ENCODE results near the gene SLC7A4.

SLC7A4 gene

DNA sequence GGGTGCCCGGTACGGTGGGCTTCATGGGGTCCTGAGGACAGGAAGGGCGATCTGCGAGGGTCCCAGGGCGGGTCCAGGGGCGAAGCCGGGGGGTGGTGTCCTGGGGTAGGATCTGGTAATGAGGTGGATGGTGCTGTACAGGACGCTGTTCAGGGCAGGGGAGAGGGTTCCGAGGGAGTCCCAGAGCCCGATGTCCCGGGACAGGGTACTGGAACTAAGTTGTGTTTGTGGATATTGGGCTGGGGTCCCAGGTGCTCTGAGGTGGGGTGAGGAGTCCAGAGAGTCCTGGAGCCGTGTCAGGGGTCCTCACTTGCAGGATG lies 49.8 kb downstream of the SLC7A4 start:
- DNase-seq, result no peak

DNA sequence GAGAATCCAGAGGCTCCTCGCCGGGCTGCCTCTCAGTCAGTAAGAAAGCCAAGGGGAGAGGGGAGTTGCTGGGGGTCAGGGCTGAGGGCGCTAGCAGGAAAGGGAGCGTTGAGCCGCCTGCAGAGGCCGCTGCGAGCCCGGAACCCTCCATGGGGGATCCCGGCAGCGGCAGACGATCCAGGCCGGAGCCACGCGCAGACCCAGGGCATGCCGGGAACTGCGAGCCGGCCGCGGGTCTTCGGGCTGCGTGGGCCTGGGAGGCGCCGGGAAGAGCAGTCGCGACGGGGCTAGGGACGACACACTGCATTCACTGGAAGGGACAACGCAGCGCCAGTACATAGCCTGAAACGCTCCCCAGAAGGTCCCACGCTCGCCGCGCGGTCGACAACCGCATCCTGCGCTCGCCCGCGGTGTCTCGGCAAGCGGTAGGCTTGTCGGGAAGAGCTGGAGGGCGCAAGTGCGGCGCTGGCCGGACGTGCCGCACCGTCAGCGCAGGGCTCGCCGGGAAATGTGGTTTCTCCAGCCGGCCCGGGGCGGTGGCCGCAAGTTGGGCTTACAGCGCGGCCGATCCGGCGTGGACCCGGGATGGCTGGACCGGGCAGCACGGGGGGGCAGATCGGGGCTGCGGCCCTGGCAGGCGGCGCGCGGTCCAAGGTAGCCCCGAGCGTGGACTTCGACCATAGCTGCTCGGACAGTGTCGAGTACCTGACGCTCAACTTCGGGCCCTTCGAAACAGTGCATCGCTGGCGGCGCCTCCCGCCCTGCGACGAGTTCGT lies 50.4 kb downstream of the SLC7A4 start, which contains the start of gene LZTR1:
TSS of gene LZTR1 (plus strand) at position 511 of the 776 bp plus-strand sequence. CDS start at position 586, 75 bp downstream.
- peak; percentile 96 for DNase-seq

DNA sequence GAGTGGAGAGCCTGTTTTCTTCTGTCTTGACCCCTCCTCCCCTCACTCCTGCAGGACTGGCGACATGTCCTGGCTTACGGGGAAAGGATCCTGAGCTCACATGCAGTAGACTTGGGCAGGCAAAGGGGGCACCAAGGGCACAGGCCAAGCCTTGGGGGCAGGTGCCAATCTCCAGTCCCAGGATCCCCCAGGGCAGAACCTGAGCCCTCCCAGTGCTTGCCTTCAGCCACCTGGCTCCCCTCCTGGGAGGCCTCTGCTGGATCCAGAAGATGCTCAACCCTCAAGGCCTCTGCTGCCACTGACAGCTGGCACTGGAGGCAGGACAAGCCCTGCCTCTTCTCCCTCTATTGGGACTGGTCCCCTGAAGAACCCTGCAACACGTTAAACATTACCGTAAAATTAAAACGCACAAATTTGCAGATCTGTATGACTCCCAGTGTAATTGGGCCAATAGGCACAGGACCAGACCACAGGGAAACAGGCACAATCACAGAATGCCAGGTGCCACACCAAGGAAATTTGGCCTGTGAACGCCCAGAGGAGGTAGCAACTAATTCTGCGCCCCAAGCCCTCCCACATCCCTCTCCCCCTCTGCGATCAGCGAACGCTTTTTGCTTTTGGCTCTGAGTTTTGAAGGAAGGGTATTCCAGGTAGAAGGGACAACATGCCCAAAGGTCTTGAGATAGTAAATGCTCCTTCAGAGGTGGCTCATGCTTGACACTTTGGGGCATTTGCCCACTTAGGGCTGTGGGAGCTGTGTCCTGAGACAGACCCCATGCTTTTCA lies 51.2 kb downstream of the SLC7A4 start:
- DNase-seq, result no peak

DNA sequence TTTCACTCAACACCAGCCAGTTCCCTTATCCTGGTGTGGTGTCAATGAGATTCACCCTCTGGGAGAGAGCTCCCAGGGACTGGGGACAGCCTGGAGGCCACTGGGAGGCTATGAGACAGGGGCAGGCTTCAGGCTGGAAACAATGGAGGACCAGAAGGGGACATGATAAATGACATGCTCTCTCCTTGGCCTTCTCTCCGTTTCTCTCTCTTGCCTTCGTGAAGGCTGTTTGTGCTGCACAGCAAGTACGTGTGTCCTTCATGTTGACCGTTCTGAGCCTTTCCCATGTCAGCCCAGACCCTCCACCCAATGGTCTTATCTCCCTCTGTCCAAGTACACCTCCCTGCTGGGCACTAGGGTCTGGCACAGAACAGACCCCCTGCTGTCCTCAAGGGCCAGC lies 51.8 kb downstream of the SLC7A4 start:
- no peak for DNase-seq

DNA sequence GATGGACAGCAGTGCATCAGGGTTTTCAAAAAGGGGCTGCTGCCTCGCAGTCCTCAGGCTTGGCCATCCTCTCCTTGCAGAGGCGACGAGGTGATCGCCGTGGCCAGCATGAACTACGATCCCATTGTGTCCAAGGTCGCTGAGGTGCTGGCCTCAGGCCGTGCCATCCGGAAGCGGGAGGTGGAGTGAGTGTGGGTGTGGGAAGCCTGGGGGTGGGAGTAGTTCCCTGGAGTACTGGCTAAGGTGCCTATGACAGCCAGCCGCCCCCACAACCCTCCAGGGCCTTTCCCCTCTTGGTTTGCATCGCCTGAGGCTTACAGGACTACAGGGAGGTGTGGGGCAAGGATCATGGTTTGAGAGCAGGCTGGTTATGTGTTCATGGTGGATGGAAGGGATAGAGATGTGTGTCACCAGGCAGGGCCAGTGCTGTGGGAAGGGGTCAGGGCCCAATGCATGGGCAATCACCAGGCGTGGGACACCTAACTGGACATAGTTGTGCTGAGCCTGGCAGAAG lies 52.4 kb downstream of the SLC7A4 start:
- DNase-seq, result no peak

DNA sequence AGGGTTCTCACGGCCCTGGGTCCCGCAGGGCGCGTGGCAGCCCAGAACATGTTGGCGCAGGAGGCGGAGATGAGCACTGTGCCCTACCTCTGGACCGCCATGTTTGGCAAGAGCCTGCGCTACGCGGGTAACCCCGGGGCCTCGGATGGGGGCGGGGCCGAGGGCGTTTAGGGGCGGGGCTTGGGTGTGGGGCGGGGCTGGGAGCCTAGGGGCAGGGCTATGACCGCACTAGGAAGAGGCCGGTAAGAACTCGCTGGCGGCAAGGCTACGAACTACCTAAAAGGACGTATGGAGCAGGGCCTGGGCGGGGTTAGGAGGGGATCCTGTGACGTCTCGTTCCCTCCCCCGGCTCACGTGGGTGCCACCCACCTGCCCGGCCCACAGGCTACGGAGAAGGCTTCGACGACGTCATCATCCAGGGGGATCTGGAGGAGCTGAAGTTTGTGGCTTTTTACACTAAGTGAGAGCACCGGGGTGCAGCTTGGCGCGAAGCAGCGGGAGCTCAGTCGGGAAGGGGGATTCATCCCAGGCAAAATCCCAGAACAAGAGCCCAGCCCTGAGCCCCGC lies 53.0 kb downstream of the SLC7A4 start:
- no peak for DNase-seq

Data from OCI-M1 (cell line).